IPS DF 6.9 (cell line): ENCODE measurements around the gene TFPT.
"Not testable (repeated sequence)": the region's sequence is repeated elsewhere in the genome, so short reads cannot be mapped to it uniquely, and the experiment has no call there.

Source experiments
- DNase-seq: peaks from one replicate; pipeline ENCODE4 v3.0.0-alpha.2; 2013; ENCODE audit warnings: low read depth, low spot score
- H3K27ac ChIP-seq: one replicate; pipeline ENCODE4 v1.5.1; 2013; ENCODE audit warnings: low read length, control low read depth
- H3K27me3 ChIP-seq: 2 replicates; pipeline ENCODE4 v1.6.1; 2013; ENCODE audit warnings: mild to moderate bottlenecking, low read length; ENCODE audit not compliant: control insufficient read depth, insufficient read depth
- H3K36me3 ChIP-seq: 2 replicates; pipeline ENCODE4 v1.6.1; 2013; ENCODE audit warnings: low read length; ENCODE audit not compliant: control insufficient read depth, insufficient read depth
- H3K4me1 ChIP-seq: 2 replicates; pipeline ENCODE4 v1.6.1; 2013; ENCODE audit warnings: low read length; ENCODE audit not compliant: control insufficient read depth, insufficient read depth
- H3K4me3 ChIP-seq: 2 replicates; pipeline ENCODE4 v1.5.1; 2013; ENCODE audit warnings: mild to moderate bottlenecking, low read length
- H3K9me3 ChIP-seq: 2 replicates; pipeline ENCODE4 v1.6.1; 2013; ENCODE audit warnings: low read length, inconsistent platforms; ENCODE audit not compliant: control insufficient read depth, insufficient read depth
- WGBS: extraction: QIAGEN DNeasy Blood & Tissue Kit; methylation state at CpG from one replicate; pipeline ENCODE4 v1.1.7; 2013; ENCODE audit warnings: mixed read lengths, missing lambda C conversion rate; ENCODE audit not compliant: insufficient read length, insufficient coverage; 5-methylcytosine and 5-hydroxymethylcytosine counted together

TFPT gene

GRCh38 chr19:54114340-54115108, 933 bp downstream of the TFPT start:
- Histone ChIP-seq H3K4me1 (no peaks in the 10 kb centered on the region; the same call in 1 of the 2 replicates), H3K36me3 (peaks cover 13% of the 10 kb centered on the region), H3K4me3 (peak overlapping the region; percentile 51), H3K9me3 (no peaks in the 10 kb centered on the region), H3K27ac (no peak overlapping the region), H3K27me3 (no peaks in the 10 kb centered on the region)
- no CpG with 5 or more reads among the region's 28 CpGs for whole genome bisulfite sequencing
- no peak for DNase-seq

- Histone ChIP-seq H3K27ac (no peak overlapping the region), H3K36me3 (peaks cover 30% of the 10 kb centered on the region), H3K4me1 (no peaks in the 10 kb centered on the region; the same call in 1 of the 2 replicates), H3K9me3 (no peaks in the 10 kb centered on the region), H3K4me3 (no peak overlapping the region), H3K27me3 (no peaks in the 10 kb centered on the region)
- no peak for DNase-seq
- WGBS: no CpG with 5 or more reads among the region's 6 CpGs
Observed at GRCh38 chr19:54109651-54110050, 5.8 kb downstream of the TFPT start.

GRCh38 chr19:54108496-54108895, 7.0 kb downstream of the TFPT start:
- H3K27me3 ChIP-seq: no peaks in the 10 kb centered on the region
- WGBS: no CpG with 5 or more reads among the region's 7 CpGs
- H3K9me3 ChIP-seq: no peaks in the 10 kb centered on the region
- H3K36me3 ChIP-seq: peaks cover 30% of the 10 kb centered on the region
- H3K4me1 ChIP-seq: no peaks in the 10 kb centered on the region
- H3K27ac ChIP-seq: no peak overlapping the region
- no peak overlapping the region for H3K4me3 ChIP-seq
- no peak for DNase-seq

- no peaks in the 10 kb centered on the region for H3K9me3 ChIP-seq
- H3K27ac ChIP-seq: no peak overlapping the region
- H3K36me3 ChIP-seq: peaks cover 30% of the 10 kb centered on the region
- no peak for DNase-seq
- H3K4me3 ChIP-seq: no peak overlapping the region
- no CpG with 5 or more reads among the region's 21 CpGs for WGBS
- no peaks in the 10 kb centered on the region for H3K27me3 ChIP-seq
- H3K4me1 ChIP-seq: no peaks in the 10 kb centered on the region
Observed at GRCh38 chr19:54107876-54108490, 7.5 kb downstream of the TFPT start.

- Histone ChIP-seq H3K4me3 (no peak overlapping the region), H3K4me1 (no peaks in the 10 kb centered on the region), H3K36me3 (peaks cover 30% of the 10 kb centered on the region), H3K27me3 (no peaks in the 10 kb centered on the region), H3K27ac (no peak overlapping the region), H3K9me3 (no peaks in the 10 kb centered on the region)
- WGBS: no CpG with 5 or more reads among the region's 15 CpGs
- no peak for DNase-seq
Observed at GRCh38 chr19:54106716-54107115, 8.7 kb downstream of the TFPT start.

GRCh38 chr19:54105796-54106195, 9.7 kb downstream of the TFPT start:
- H3K4me1 ChIP-seq: no peaks in the 10 kb centered on the region
- no peak overlapping the region for H3K27ac ChIP-seq
- WGBS: no CpG with 5 or more reads among the region's 10 CpGs
- no peak for DNase-seq
- peaks cover 28% of the 10 kb centered on the region for H3K36me3 ChIP-seq
- no peak overlapping the region for H3K4me3 ChIP-seq
- H3K27me3 ChIP-seq: no peaks in the 10 kb centered on the region
- H3K9me3 ChIP-seq: no peaks in the 10 kb centered on the region

- no peak overlapping the region for H3K4me3 ChIP-seq
- peaks cover 24% of the 10 kb centered on the region for H3K36me3 ChIP-seq
- no peaks in the 10 kb centered on the region for H3K27me3 ChIP-seq
- no peak for DNase-seq
- no CpG with 5 or more reads among the region's 11 CpGs for WGBS
- H3K4me1 ChIP-seq: no peaks in the 10 kb centered on the region
- H3K9me3 ChIP-seq: no peaks in the 10 kb centered on the region
- no peak overlapping the region for H3K27ac ChIP-seq
Observed at GRCh38 chr19:54104998-54105715, 10.3 kb downstream of the TFPT start.

GRCh38 chr19:54102421-54103169, 12.9 kb downstream of the TFPT start, which contains the start of gene NDUFA3:
Gene NDUFA3 (plus strand): TSS chr19:54102855. CDS start chr19:54102879, 24 bp downstream.
- peaks cover 3% of the 10 kb centered on the region; the same call in 1 of the 2 replicates for H3K36me3 ChIP-seq
- DNase-seq: peak; percentile 99
- H3K4me1 ChIP-seq: no peaks in the 10 kb centered on the region
- no peaks in the 10 kb centered on the region for H3K9me3 ChIP-seq
- no peak within 1 kb of the TSS for H3K27ac ChIP-seq
- no CpG with 5 or more reads among the region's 54 CpGs for WGBS
- H3K27me3 ChIP-seq: no peaks in the 10 kb centered on the region
- peak within 1 kb of the TSS; percentile 83 for H3K4me3 ChIP-seq

GRCh38 chr19:54100561-54100960, 14.9 kb downstream of the TFPT start, which contains the start of gene OSCAR:
Gene OSCAR (minus strand): TSS chr19:54100803. CDS start chr19:54100792, 11 bp downstream.
- WGBS: no CpG with 5 or more reads among the region's 5 CpGs
- no peak for DNase-seq
- Histone ChIP-seq H3K27me3 (no peaks in the 10 kb centered on the region), H3K9me3 (no peaks in the 10 kb centered on the region), H3K4me1 (no peaks in the 10 kb centered on the region), H3K36me3 (no peaks in the 10 kb centered on the region), H3K4me3 (no peak within 1 kb of the TSS), H3K27ac (no peak within 1 kb of the TSS)

- no CpG with 5 or more reads among the region's 9 CpGs for WGBS
- H3K4me1 ChIP-seq, H3K9me3 ChIP-seq, H3K36me3 ChIP-seq, DNase-seq, H3K4me3 ChIP-seq, H3K27ac ChIP-seq, H3K27me3 ChIP-seq: not testable (repeated sequence)
Observed at GRCh38 chr19:54099903-54100255, 15.6 kb downstream of the TFPT start.
